Lung (tissue), 12 donors: ENCODE data around the gene TVP23A. TPM values are rescaled to one million over a fixed set of nuclear protein-coding genes. Genes with fewer than 3 reads are reported as not detected.
A peak's percentile ranks its signal among the peaks of the same experiment; 100 is the strongest.

ENCODE experiments used
- ATAC-seq: fragments of 200-7000 bp; cut with Tn5 transposase; one replicate; pipeline ENCODE4 v1.9.1; 2020; ENCODE audit warnings: moderate number of reproducible peaks; ENCODE audit not compliant: insufficient read depth, low FRiP score
- DNase-seq, 3 donors: peaks; one replicate each; pipeline ENCODE4 v3.0.0-alpha.2; 2013 to 2017
- H3K27ac ChIP-seq, 2 donors: one replicate each; pipeline ENCODE4 v1.5.1; 2013; ENCODE audit warnings: mild to moderate bottlenecking in 2 of 2, moderate library complexity in 2 of 2, control low read depth in 1 of 2, inconsistent platforms in 1 of 2, low read depth in 1 of 2, low read length in 1 of 2
- H3K27me3 ChIP-seq, 3 donors: one replicate each; pipeline ENCODE4 v1.5.1; 2013; ENCODE audit warnings: low read length in 2 of 3; ENCODE audit not compliant: control insufficient read depth in 3 of 3, insufficient read depth in 3 of 3
- H3K36me3 ChIP-seq, 4 donors: one replicate each; pipeline ENCODE4 v1.5.1; 2013; ENCODE audit warnings: low read length in 4 of 4, mild to moderate bottlenecking in 1 of 4, moderate library complexity in 1 of 4; ENCODE audit not compliant: control insufficient read depth in 4 of 4, insufficient read depth in 4 of 4
- H3K4me1 ChIP-seq, 5 donors: one replicate each; pipeline ENCODE4 v1.5.1; 2013; ENCODE audit warnings: low read length in 5 of 5, mild to moderate bottlenecking in 2 of 5, moderate library complexity in 1 of 5; ENCODE audit not compliant: control insufficient read depth in 5 of 5, insufficient read depth in 5 of 5
- H3K4me3 ChIP-seq: one replicate; pipeline ENCODE4 v1.5.1; 2013; ENCODE audit warnings: mild to moderate bottlenecking, control low read depth, moderate library complexity
- H3K9ac ChIP-seq, 2 donors: one replicate each; pipeline ENCODE4 v1.5.1; 2013; ENCODE audit warnings: low read length in 2 of 2, control low read depth in 1 of 2; ENCODE audit not compliant: insufficient read depth in 1 of 2
- H3K9me3 ChIP-seq, 4 donors: one replicate each; pipeline ENCODE4 v1.5.1; 2013; ENCODE audit warnings: low read length in 3 of 4, mild to moderate bottlenecking in 1 of 4, moderate library complexity in 1 of 4; ENCODE audit not compliant: control insufficient read depth in 4 of 4, insufficient read depth in 3 of 4
- WGBS, 2 donors: extraction: QIAGEN DNeasy Blood & Tissue Kit; methylation state at CpG; one replicate each; pipeline ENCODE4 v1.1.7; 2013; 5-methylcytosine and 5-hydroxymethylcytosine counted together
- polyA plus RNA-seq, 2 donors: library from polyadenylated mRNA; stranded (reverse); fragments of 200-250 nt; gene quantifications; one replicate each; pipeline ENCODE4 v1.2.1, GENCODE V29; 2013
- total RNA-seq, 2 donors: library from RNA; depleted of rRNA in 1 of 2; stranded (reverse); fragments of >200 nt in 1 of 2; gene quantifications; one replicate each; pipeline ENCODE4 v1.2.1, GENCODE V29; 2014 to 2021
- TF ChIP-seq, protein P1 (sequence below): IDR thresholded peaks from 2 replicates; pipeline ENCODE4 v1.5.1; 2012; ENCODE audit warnings: mild to moderate bottlenecking; ENCODE audit errors: control extremely low read depth, extremely low read depth
- donor health status: control.
- donor health status: control.
- donor health status: Bipolar disorder and iron deficiency.
- donor health status: healthy.
- donor health status: DM: yes; HTN: yes; CAD: no.

Gene TVP23A
- total and polyA plus RNA-seq, 4 donors = 0.22 to 6.1 (median 0.25) TPM

DNA sequence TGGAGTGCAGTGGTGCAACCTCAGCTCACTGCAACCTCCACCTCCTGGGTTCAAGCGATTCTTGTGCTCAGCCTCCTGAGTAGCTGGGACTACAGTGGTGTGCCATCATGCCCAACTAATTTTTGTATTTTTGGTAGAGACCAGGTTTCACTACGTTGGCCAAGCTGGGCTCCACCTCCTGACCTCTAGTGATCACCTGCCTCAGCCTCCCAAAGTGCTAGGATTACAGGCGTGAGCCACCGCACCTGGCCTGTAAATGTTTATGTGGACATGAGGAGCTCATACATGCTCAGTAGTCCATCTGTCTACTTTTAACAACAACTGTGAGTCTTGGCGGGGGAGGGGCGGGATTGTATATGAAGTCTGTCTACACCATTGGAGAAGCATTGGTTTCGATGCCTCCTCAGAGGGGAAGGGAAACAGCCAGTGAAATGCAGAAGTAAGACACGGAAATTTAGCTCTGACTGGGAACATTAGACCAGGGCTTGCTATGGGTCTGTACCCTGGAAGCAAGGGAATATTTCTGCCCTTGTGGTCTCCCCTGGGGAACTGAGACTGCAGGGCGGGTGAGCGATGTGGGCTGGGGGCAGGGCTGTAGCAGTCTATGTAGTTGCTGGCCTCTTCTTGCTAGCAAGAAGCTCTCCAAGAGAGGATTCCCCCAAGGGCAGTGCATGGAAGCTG, 65.6 kb downstream of the TVP23A start:
- Histone ChIP-seq H3K36me3 (peaks cover 6 to 43% (median 29%) of the 10 kb centered on the region in 4 donors), H3K4me3 (no peak overlapping the region), H3K9ac (no peak overlapping the region), H3K4me1 (peaks cover 0 to 3% (median 0%) of the 10 kb centered on the region in 5 donors), H3K9me3 (no peaks in the 10 kb centered on the region), H3K27ac (no peak overlapping the region), H3K27me3 (no peaks in the 10 kb centered on the region)
- DNase-seq (peak in 2 of 3 donors; percentile 22 to 23), ATAC-seq (peak; percentile 30)
- TF ChIP-seq, protein P1, sequence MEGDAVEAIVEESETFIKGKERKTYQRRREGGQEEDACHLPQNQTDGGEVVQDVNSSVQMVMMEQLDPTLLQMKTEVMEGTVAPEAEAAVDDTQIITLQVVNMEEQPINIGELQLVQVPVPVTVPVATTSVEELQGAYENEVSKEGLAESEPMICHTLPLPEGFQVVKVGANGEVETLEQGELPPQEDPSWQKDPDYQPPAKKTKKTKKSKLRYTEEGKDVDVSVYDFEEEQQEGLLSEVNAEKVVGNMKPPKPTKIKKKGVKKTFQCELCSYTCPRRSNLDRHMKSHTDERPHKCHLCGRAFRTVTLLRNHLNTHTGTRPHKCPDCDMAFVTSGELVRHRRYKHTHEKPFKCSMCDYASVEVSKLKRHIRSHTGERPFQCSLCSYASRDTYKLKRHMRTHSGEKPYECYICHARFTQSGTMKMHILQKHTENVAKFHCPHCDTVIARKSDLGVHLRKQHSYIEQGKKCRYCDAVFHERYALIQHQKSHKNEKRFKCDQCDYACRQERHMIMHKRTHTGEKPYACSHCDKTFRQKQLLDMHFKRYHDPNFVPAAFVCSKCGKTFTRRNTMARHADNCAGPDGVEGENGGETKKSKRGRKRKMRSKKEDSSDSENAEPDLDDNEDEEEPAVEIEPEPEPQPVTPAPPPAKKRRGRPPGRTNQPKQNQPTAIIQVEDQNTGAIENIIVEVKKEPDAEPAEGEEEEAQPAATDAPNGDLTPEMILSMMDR = no peak
- 58 to 82% methylated on average over 10 of the region's 10 CpGs for WGBS, 2 donors

DNA sequence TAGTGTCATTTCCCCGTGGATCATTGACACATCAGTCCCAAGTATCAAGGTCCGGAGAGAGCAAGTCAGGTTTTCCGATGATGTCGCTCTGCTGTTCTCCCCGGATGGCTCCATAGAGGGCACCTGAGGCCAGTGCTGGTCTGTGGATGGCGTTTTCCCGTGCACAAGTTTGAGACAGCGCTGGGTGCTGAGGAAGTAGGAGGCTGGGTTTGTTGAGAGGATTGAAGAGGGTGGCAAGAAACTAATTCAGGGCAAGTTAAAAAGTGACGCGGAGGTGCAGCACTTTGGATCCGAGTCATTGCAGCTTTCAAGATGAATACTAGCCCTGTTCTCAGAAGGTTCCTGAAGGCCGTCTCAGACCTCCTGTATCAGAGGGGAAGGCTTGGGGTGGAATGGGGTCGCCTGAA, 67.3 kb downstream of the TVP23A start:
- no peak overlapping the region for H3K27ac ChIP-seq
- H3K4me3 ChIP-seq = no peak overlapping the region
- ATAC-seq (no peak), DNase-seq (no peak)
- H3K9me3 ChIP-seq = no peaks in the 10 kb centered on the region
- H3K4me1 ChIP-seq = peaks cover 0 to 3% (median 0%) of the 10 kb centered on the region in 5 donors
- H3K27me3 ChIP-seq = no peaks in the 10 kb centered on the region
- TF ChIP-seq, protein P1 = no peak
- no peak overlapping the region for H3K9ac ChIP-seq
- 75 to 85% methylated on average over 13 of the region's 13 CpGs for WGBS, 2 donors
- peaks cover 3 to 48% (median 23%) of the 10 kb centered on the region in 4 donors for H3K36me3 ChIP-seq

DNA sequence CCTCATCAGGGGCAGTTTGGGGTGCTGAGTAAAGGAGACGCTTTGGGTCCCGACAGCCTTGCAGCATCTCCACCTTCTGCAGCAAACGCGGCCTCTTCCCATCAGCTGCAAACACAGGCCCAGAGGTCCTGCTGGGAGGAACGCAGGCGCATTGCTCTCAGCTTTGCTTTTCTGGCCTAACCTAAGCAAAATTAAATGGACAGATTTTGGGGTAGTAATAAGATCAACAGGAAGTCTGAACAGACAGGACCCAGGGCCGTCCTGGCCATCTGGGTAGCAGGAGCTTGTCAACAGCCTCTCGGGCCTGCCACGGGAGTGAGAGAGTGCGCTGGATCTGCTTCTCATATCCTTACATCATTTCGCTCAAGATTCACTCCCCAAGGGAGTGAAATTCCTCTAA, 67.8 kb downstream of the TVP23A start:
- Histone ChIP-seq H3K27ac (no peak overlapping the region), H3K9ac (no peak overlapping the region), H3K27me3 (no peaks in the 10 kb centered on the region), H3K36me3 (peaks cover 3 to 46% (median 20%) of the 10 kb centered on the region in 4 donors), H3K4me1 (peaks cover 0 to 3% (median 0%) of the 10 kb centered on the region in 5 donors), H3K4me3 (no peak overlapping the region), H3K9me3 (no peaks in the 10 kb centered on the region)
- ATAC-seq = no peak
- TF ChIP-seq, protein P1 = no peak
- 87 to 90% methylated on average over 11 of the region's 11 CpGs for WGBS, 2 donors
- DNase-seq = no peak
